ENCODE data around the gene APOBEC2.

Gene APOBEC2

DNA sequence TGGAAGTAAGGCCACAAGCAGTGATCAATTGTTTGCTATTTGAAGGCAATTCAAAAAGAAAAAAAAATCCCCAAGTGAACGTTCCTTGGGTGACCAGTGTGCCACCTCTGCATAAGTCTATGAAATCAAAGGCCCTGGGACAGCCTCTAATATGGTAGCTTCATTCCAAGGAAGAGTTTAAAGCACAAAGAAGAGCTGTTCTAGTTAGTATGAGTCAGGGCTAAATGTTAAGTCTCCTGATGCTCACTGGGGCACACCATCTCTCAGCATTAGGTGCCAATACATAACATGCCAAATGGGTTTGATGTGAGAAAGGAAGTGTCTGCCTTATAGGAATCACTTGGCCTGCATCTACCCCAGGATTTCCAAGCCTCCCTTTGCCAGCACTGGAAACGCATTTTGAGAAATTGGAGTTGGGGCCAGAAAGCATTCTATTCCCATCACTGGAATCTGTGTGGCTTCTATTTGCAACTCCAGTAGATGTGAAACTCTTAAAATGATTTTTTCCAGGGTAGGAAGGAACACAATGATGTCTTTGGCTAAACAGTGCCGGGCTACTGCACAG, 27.0 kb upstream of the APOBEC2 start:
- Histone ChIP-seq H3K27ac (ENCODE audit: low read depth, low read length) (no peak overlapping the region), H3K27me3 (ENCODE audit: control insufficient read depth, insufficient read depth, low read length) (no peaks in the 10 kb centered on the region), H3K4me3 (ENCODE audit: low read length) (no peak overlapping the region), H3K9ac (ENCODE audit: low read length) (no peak overlapping the region), H3K36me3 (ENCODE audit: control insufficient read depth, insufficient read depth, low read length) (no peaks in the 10 kb centered on the region), H3K4me1 (ENCODE audit: control insufficient read depth, insufficient read depth, low read length) (no peaks in the 10 kb centered on the region)

- Histone ChIP-seq H3K27ac (ENCODE audit: low read depth, low read length) (no peak overlapping the region), H3K4me1 (ENCODE audit: control insufficient read depth, insufficient read depth, low read length) (no peaks in the 10 kb centered on the region), H3K27me3 (ENCODE audit: control insufficient read depth, insufficient read depth, low read length) (no peaks in the 10 kb centered on the region), H3K9ac (ENCODE audit: low read length) (no peak overlapping the region), H3K4me3 (ENCODE audit: low read length) (peak overlapping the region; percentile 73), H3K36me3 (ENCODE audit: control insufficient read depth, insufficient read depth, low read length) (no peaks in the 10 kb centered on the region)
Measured at GRCh38 chr6:41027241-41027640, 25.8 kb upstream of the APOBEC2 start.

GRCh38 chr6:41027799-41028560, 25.0 kb upstream of the APOBEC2 start:
- Histone ChIP-seq H3K36me3 (ENCODE audit: control insufficient read depth, insufficient read depth, low read length) (no peaks in the 10 kb centered on the region), H3K9ac (ENCODE audit: low read length) (peak overlapping the region; percentile 41), H3K27ac (ENCODE audit: low read depth, low read length) (peak overlapping the region; percentile 12), H3K4me1 (ENCODE audit: control insufficient read depth, insufficient read depth, low read length) (no peaks in the 10 kb centered on the region), H3K4me3 (ENCODE audit: low read length) (peak overlapping the region; percentile 73), H3K27me3 (ENCODE audit: control insufficient read depth, insufficient read depth, low read length) (no peaks in the 10 kb centered on the region)

DNA sequence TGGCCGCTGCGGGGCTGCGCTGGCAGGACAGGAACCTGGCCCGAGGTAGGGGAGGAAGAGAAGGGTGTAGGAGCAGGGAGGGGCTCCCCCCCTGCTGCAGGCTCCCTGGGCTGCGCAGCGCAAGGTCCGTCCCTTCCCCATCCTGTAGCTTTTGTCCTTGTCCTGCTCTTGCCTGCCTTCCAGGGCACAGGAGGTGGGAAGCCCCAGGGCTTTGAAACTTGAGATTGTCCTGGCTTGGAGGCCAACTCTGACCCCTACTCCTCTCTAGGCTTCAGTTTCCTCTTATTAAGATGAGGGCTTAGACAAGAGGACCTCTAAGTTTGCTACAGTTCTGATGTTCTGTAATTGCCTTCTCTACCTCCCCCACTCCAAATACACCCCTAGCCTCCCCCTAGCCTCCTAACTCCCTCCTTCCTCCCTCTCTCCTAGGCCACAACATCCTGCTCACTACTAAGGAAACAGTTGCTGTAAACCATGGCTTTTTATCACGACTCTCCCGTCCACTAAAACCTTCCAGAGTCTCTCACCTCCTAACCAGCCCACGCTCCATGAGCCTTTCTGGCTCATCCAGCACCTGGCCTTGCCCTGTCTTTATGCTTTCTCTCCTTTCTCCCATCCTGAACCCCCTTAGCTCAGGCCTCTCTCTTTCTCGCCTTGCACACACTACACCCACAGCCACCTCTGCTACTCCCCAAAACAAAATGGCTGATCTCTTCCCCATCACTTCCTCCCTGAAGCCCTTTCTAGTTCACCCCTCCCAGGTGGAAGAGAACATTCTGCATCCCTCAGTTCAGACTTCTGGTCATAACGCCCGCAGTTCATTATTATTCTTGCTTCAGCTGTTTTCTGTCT, 24.2 kb upstream of the APOBEC2 start:
- no peaks in the 10 kb centered on the region for H3K27me3 ChIP-seq (ENCODE audit: control insufficient read depth, insufficient read depth, low read length)
- H3K36me3 ChIP-seq (ENCODE audit: control insufficient read depth, insufficient read depth, low read length), result no peaks in the 10 kb centered on the region
- peak overlapping the region; percentile 12 for H3K27ac ChIP-seq (ENCODE audit: low read depth, low read length)
- H3K4me3 ChIP-seq (ENCODE audit: low read length), result peak overlapping the region; percentile 73
- no peaks in the 10 kb centered on the region for H3K4me1 ChIP-seq (ENCODE audit: control insufficient read depth, insufficient read depth, low read length)
- H3K9ac ChIP-seq (ENCODE audit: low read length), result peak overlapping the region; percentile 41

GRCh38 chr6:41032830-41033229, 20.2 kb upstream of the APOBEC2 start:
- Histone ChIP-seq H3K27me3 (ENCODE audit: control insufficient read depth, insufficient read depth, low read length) (no peaks in the 10 kb centered on the region), H3K9ac (ENCODE audit: low read length) (no peak overlapping the region), H3K27ac (ENCODE audit: low read depth, low read length) (no peak overlapping the region), H3K36me3 (ENCODE audit: control insufficient read depth, insufficient read depth, low read length) (no peaks in the 10 kb centered on the region), H3K4me1 (ENCODE audit: control insufficient read depth, insufficient read depth, low read length) (no peaks in the 10 kb centered on the region), H3K4me3 (ENCODE audit: low read length) (no peak overlapping the region)

GRCh38 chr6:41033776-41034175, 19.2 kb upstream of the APOBEC2 start:
- Histone ChIP-seq H3K36me3 (ENCODE audit: control insufficient read depth, insufficient read depth, low read length) (no peaks in the 10 kb centered on the region), H3K4me1 (ENCODE audit: control insufficient read depth, insufficient read depth, low read length) (no peaks in the 10 kb centered on the region), H3K27ac (ENCODE audit: low read depth, low read length) (no peak overlapping the region), H3K9ac (ENCODE audit: low read length) (no peak overlapping the region), H3K4me3 (ENCODE audit: low read length) (no peak overlapping the region), H3K27me3 (ENCODE audit: control insufficient read depth, insufficient read depth, low read length) (no peaks in the 10 kb centered on the region)

DNA sequence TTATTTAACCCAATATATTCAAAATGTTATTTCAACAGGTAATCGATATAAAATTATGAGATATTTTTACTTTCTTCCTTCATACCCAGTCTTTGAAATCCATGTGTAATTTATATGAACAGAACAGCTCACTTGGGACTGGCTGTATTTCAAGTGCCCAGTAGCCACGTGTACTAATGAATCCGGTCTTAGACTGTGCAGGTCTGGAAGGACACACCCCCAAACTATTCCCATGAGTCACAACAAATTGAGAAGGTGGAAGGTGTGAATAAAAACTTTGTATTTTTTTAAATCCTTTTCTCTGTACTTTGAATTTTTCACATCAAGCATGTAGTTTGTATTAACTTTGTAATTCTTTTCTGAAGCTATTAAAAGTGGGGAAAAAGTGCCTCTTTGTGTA, 16.8 kb upstream of the APOBEC2 start:
- Histone ChIP-seq H3K27ac (ENCODE audit: low read depth, low read length) (no peak overlapping the region), H3K36me3 (ENCODE audit: control insufficient read depth, insufficient read depth, low read length) (no peaks in the 10 kb centered on the region), H3K9ac (ENCODE audit: low read length) (no peak overlapping the region), H3K27me3 (ENCODE audit: control insufficient read depth, insufficient read depth, low read length) (no peaks in the 10 kb centered on the region), H3K4me1 (ENCODE audit: control insufficient read depth, insufficient read depth, low read length) (no peaks in the 10 kb centered on the region), H3K4me3 (ENCODE audit: low read length) (no peak overlapping the region)

GRCh38 chr6:41036601-41037000, 16.4 kb upstream of the APOBEC2 start:
- no peak overlapping the region for H3K9ac ChIP-seq (ENCODE audit: low read length)
- H3K4me3 ChIP-seq (ENCODE audit: low read length), result no peak overlapping the region
- H3K27me3 ChIP-seq (ENCODE audit: control insufficient read depth, insufficient read depth, low read length), result no peaks in the 10 kb centered on the region
- no peaks in the 10 kb centered on the region for H3K4me1 ChIP-seq (ENCODE audit: control insufficient read depth, insufficient read depth, low read length)
- no peak overlapping the region for H3K27ac ChIP-seq (ENCODE audit: low read depth, low read length)
- no peaks in the 10 kb centered on the region for H3K36me3 ChIP-seq (ENCODE audit: control insufficient read depth, insufficient read depth, low read length)

DNA sequence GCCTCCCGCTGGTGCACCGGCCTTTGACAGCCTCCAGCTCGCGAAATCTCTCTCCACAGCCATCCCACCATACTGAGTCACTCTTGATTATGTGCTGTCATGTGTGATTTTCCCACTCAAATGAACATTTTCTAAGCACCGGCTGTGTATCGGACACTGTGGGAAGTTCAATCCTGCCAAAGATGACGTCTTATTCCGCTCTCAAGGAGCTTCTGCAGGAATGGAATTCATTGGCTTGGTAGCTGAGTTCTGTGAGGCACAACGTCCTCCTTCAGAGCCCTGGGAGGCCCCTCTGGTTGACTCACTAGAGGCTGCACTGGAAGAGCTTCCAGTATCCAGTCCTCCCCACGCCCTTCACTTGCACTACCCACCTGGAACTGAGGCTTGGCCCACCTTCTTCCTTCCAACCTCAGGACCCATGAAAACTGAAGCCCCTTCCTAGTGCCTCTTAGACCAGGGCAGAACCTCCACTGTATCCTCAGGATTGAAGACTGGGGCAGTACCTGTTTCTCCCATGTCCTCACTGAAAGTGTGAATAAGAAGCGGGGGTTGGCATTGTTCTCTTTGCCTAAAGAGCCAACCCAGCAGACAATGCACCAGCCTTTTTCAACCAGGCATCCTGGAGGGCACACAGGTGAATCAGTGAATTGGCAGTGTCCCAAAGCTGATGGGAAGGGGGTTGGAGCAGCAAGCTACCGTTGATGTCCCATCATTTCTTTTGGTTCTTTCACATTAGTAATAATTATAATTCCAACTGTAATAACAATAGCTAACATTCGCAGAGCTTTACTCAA, 15.7 kb upstream of the APOBEC2 start:
- Histone ChIP-seq H3K4me1 (ENCODE audit: control insufficient read depth, insufficient read depth, low read length) (no peaks in the 10 kb centered on the region), H3K36me3 (ENCODE audit: control insufficient read depth, insufficient read depth, low read length) (no peaks in the 10 kb centered on the region), H3K9ac (ENCODE audit: low read length) (no peak overlapping the region), H3K4me3 (ENCODE audit: low read length) (no peak overlapping the region), H3K27ac (ENCODE audit: low read depth, low read length) (no peak overlapping the region), H3K27me3 (ENCODE audit: control insufficient read depth, insufficient read depth, low read length) (no peaks in the 10 kb centered on the region)

DNA sequence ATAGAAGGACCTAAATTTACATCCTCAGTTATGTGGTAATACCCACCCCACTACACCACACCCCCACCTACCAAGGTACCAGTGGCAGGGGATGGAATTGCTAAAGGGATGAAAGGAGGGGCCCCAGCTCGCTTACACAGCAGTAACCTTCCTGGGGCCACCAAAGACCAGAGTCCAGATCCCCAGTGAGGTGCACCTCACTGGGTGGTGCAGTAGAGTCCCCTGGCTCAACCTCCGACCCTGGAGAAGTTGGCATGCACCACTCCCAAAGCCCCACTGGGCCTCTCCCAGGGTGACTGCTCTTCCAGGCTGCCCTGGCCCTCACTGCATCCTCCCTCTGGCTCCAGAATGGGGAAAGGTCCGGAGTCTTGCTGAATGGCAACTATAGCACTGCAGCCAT, 14.8 kb upstream of the APOBEC2 start:
- Histone ChIP-seq H3K4me3 (ENCODE audit: low read length) (no peak overlapping the region), H3K27me3 (ENCODE audit: control insufficient read depth, insufficient read depth, low read length) (no peaks in the 10 kb centered on the region), H3K27ac (ENCODE audit: low read depth, low read length) (no peak overlapping the region), H3K36me3 (ENCODE audit: control insufficient read depth, insufficient read depth, low read length) (no peaks in the 10 kb centered on the region), H3K4me1 (ENCODE audit: control insufficient read depth, insufficient read depth, low read length) (no peaks in the 10 kb centered on the region), H3K9ac (ENCODE audit: low read length) (no peak overlapping the region)

DNA sequence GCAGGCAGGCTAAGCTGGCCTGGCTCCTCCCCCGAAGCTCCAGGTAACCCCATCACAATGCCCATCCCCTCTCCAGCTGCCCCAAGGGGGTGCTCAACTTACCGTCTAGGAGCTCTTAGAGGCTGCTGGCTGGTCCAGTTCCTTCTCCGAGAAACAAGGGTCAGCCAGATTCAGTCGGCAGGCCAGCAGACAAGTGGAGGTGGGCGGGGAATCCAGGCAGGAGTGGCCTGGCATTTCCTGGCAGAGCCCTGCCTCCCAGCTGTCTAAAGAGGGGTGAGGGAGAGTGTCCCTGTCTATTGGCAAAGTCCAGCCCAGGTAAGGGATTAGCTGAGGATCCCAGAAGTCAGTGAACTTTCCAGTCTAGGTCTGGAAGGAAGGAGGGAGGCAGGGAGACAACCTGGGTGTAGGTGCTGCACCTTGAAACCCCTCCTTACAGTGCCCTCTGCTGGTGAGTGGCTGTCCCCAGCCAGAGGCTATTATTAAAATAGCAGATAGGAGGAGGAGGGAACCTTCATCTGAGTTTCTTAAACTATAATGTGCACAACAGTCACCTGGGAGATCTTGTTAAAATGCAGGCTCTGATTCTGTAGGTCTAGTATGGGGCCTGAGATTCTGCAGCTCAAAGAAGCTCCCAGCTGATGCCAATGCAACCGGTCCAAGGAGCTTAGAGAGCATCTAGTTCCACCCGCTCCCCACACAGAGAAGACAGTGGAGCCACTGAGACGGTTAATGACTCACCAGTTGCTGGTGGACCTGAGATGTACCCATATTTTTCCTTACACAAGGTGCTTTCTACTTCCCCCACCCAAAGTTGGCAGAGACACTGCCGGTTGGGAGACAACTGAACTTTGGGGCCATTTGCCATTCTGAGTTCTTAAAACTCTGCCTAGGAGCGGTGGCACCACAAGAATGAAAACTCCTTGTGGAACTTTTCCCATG, 13.7 kb upstream of the APOBEC2 start, which contains the start of gene UNC5CL:
TSS of gene UNC5CL (minus strand) at position 162 of the 939 bp plus-strand sequence. CDS start 4,147 bp downstream, outside the sequence.
- Histone ChIP-seq H3K27me3 (ENCODE audit: control insufficient read depth, insufficient read depth, low read length) (no peaks in the 10 kb centered on the region), H3K9ac (ENCODE audit: low read length) (no peak within 1 kb of the TSS), H3K36me3 (ENCODE audit: control insufficient read depth, insufficient read depth, low read length) (no peaks in the 10 kb centered on the region), H3K4me3 (ENCODE audit: low read length) (no peak within 1 kb of the TSS), H3K4me1 (ENCODE audit: control insufficient read depth, insufficient read depth, low read length) (no peaks in the 10 kb centered on the region), H3K27ac (ENCODE audit: low read depth, low read length) (no peak within 1 kb of the TSS)

Measured in rectal smooth muscle tissue (tissue), 1 donor.